ENCODE measurements around the gene ZDHHC4.
"Not testable (repeated sequence)": the region's sequence is repeated elsewhere in the genome, so short reads cannot be mapped to it uniquely, and the experiment has no call there.

The ZDHHC4 gene

GRCh38 chr7:6630007-6630849, 53.0 kb downstream of the ZDHHC4 start:
- TF ChIP-seq CTCF (IDR thresholded peaks at IDR 0.05; ENCODE audit: low read depth, low read length, missing control alignments) = no peak
- H3K4me3 ChIP-seq (replicated peaks; ENCODE audit: low read depth, low read length) = no peak overlapping the region
- no peak for DNase-seq (ENCODE audit: extremely low read depth, low read depth)

DNA sequence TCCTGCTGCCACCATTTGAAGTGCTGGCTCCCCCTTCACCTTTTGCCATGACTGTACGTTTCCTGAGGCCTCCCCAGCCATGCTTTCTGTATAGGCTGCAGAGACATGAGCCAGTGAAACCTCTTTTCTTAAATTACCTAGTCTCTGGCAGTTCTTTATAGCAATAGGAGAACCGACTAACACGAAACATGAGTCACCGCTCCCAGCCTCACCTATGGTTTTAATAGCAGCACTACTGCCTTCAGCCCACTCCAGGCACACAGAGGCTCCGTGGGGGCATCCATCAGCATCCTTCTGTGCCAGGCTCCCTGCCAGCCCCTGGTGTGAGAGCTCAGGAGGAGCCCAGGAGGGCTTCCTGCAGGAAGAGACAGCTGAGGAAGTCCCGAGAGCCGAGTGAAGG, 54.4 kb downstream of the ZDHHC4 start:
- H3K4me3 ChIP-seq (replicated peaks; ENCODE audit: low read depth, low read length) = no peak overlapping the region
- DNase-seq (ENCODE audit: extremely low read depth, low read depth) = no peak
- TF ChIP-seq CTCF (IDR thresholded peaks at IDR 0.05; ENCODE audit: low read depth, low read length, missing control alignments) = no peak

DNA sequence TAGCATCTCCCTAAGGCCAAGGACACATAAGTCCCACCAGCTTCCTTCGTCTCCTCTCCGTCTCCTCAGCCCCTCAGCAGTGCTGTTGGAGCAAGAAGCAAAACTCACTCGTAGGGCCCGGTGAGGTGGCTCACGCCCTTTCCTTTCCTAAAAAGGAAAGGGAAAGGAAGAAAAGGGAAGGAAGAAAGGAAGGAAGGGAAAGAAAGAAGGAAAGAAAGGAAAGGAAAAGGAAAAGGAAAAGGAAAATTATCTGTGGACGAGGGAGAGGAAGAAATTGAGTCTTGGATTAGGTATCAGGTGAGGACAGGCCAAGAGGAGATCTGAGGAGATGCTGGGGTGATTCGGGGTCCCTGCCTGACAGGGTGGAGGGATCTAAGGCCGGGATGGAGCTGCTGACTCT, 56.8 kb downstream of the ZDHHC4 start:
- H3K4me3 ChIP-seq (replicated peaks; ENCODE audit: low read depth, low read length) = no peak overlapping the region
- no peak for TF ChIP-seq CTCF (IDR thresholded peaks at IDR 0.05; ENCODE audit: low read depth, low read length, missing control alignments)
- no peak for DNase-seq (ENCODE audit: extremely low read depth, low read depth)

DNA sequence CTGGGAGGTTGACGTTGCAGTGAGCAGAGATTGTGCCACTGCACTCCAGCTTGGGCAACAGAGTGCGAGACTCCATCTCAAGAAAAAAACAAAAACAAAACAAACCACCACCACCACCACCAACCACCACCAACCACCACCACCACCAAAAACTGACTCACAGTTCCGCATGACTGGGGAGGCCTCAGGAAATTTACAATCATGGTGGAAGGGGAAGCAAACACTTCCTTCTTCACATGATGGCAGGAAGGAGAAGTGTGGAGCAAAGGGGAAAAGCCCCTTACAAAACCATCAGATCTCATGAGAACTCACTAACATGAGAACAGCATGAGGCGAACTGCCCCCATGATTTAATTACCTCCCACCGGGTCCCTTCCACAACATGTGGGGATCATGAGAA, 57.7 kb downstream of the ZDHHC4 start:
- not testable (repeated sequence) for DNase-seq (ENCODE audit: extremely low read depth, low read depth); H3K4me3 ChIP-seq (replicated peaks; ENCODE audit: low read depth, low read length)

- peak within 1 kb of the TSS; percentile 59 for H3K4me3 ChIP-seq (replicated peaks; ENCODE audit: low read depth, low read length)
- no peak for DNase-seq (ENCODE audit: extremely low read depth, low read depth)
- TF ChIP-seq CTCF (IDR thresholded peaks at IDR 0.05; ENCODE audit: low read depth, low read length, missing control alignments) = no peak
Measured at GRCh38 chr7:6636741-6637543, 59.7 kb downstream of the ZDHHC4 start, which contains the start of gene ZNF316. ZNF316 (plus strand) TSS chr7:6637318; CDS start chr7:6642410, 5,092 bp downstream.

- H3K4me3 ChIP-seq (replicated peaks; ENCODE audit: low read depth, low read length) = peak overlapping the region; percentile 56
- DNase-seq (ENCODE audit: extremely low read depth, low read depth) = no peak
- peak; percentile 18 for TF ChIP-seq CTCF (IDR thresholded peaks at IDR 0.05; ENCODE audit: low read depth, low read length, missing control alignments)
Measured at GRCh38 chr7:6637544-6638229, 60.4 kb downstream of the ZDHHC4 start.
